ENCODE results near the gene KIF1A. TPM values are rescaled to one million over a fixed set of nuclear protein-coding genes. Genes with fewer than 3 reads are reported as not detected.

Gene KIF1A
- total RNA-seq, 1 experiment from 2014 or later: not detected

GRCh38 chr2:240784629-240785423, 35.2 kb downstream of the KIF1A start:
- TF ChIP-seq EZH2 (IDR thresholded peaks at IDR 0.05; ENCODE audit: low read length, unreplicated experiment) (no peak), EZH2phosphoT487 (IDR thresholded peaks at IDR 0.05; ENCODE audit: borderline replicate concordance, low read length) (no peak), CTCF (conservative IDR thresholded peaks at IDR 0.05; ENCODE audit: low read depth, low read length) (no peak)
- H3K9ac ChIP-seq (ENCODE audit: low read length): no peak overlapping the region
- BruUV-seq (replicated peaks): no TSS peak
- H3K27ac ChIP-seq (ENCODE audit: low read length): no peak overlapping the region
- no peaks in the 10 kb centered on the region for H3K9me2 ChIP-seq (replicated peaks; ENCODE audit: low read length)
- no peak overlapping the region for H3K4me3 ChIP-seq (ENCODE audit: low read length)
- H3K9me3 ChIP-seq (ENCODE audit: low read length): no peaks in the 10 kb centered on the region
- DNase-seq (no peak), ATAC-seq (no peak)
- H3K27me3 ChIP-seq (ENCODE audit: low read length): no peaks in the 10 kb centered on the region
- intact Hi-C loops (cut with micrococcal nuclease): no loop called here
- CTCF ChIA-PET: no interaction called here
- POLR2A ChIA-PET (ENCODE audit: unreplicated experiment): no interaction called here
- no peaks in the 10 kb centered on the region for H3K79me2 ChIP-seq (ENCODE audit: low read length)
- no peaks in the 10 kb centered on the region for H3K36me3 ChIP-seq (ENCODE audit: low read depth, low read length)
- no peaks in the 10 kb centered on the region for H3F3A ChIP-seq (ENCODE audit: low read length, unreplicated experiment)
- no peaks in the 10 kb centered on the region for H4K20me1 ChIP-seq (ENCODE audit: low read length)
- no peak overlapping the region for H3K4me2 ChIP-seq (ENCODE audit: low read length)
- H3K4me1 ChIP-seq (ENCODE audit: insufficient read depth, low read length): no peaks in the 10 kb centered on the region
- no peak overlapping the region for H2AFZ ChIP-seq (ENCODE audit: low read length)

GRCh38 chr2:240783819-240784621, 36.0 kb downstream of the KIF1A start:
- CTCF ChIA-PET: no interaction called here
- no peaks in the 10 kb centered on the region for H3K9me3 ChIP-seq (ENCODE audit: low read length)
- H3F3A ChIP-seq (ENCODE audit: low read length, unreplicated experiment): no peaks in the 10 kb centered on the region
- no peak overlapping the region for H3K9ac ChIP-seq (ENCODE audit: low read length)
- H3K36me3 ChIP-seq (ENCODE audit: low read depth, low read length): no peaks in the 10 kb centered on the region
- TF ChIP-seq EZH2phosphoT487 (IDR thresholded peaks at IDR 0.05; ENCODE audit: borderline replicate concordance, low read length) (no peak), CTCF (conservative IDR thresholded peaks at IDR 0.05; ENCODE audit: low read depth, low read length) (no peak), EZH2 (IDR thresholded peaks at IDR 0.05; ENCODE audit: low read length, unreplicated experiment) (no peak)
- no peaks in the 10 kb centered on the region for H3K27me3 ChIP-seq (ENCODE audit: low read length)
- POLR2A ChIA-PET (ENCODE audit: unreplicated experiment): no interaction called here
- H4K20me1 ChIP-seq (ENCODE audit: low read length): no peaks in the 10 kb centered on the region
- ATAC-seq (no peak), DNase-seq (no peak)
- H3K79me2 ChIP-seq (ENCODE audit: low read length): no peaks in the 10 kb centered on the region
- no peaks in the 10 kb centered on the region for H3K9me2 ChIP-seq (replicated peaks; ENCODE audit: low read length)
- H3K4me1 ChIP-seq (ENCODE audit: insufficient read depth, low read length): no peaks in the 10 kb centered on the region
- BruUV-seq (replicated peaks): no TSS peak
- H2AFZ ChIP-seq (ENCODE audit: low read length): no peak overlapping the region
- H3K27ac ChIP-seq (ENCODE audit: low read length): no peak overlapping the region
- intact Hi-C loops (cut with micrococcal nuclease): no loop called here
- no peak overlapping the region for H3K4me2 ChIP-seq (ENCODE audit: low read length)
- no peak overlapping the region for H3K4me3 ChIP-seq (ENCODE audit: low read length)
